IMR-90 (cell line): ENCODE results near the gene MS4A4E. TPM values are rescaled to one million over a fixed set of nuclear protein-coding genes. Genes with fewer than 3 reads are reported as not detected.

Source experiments
- ATAC-seq: fragments of 200-7000 bp; cut with Tn5 transposase; 2 replicates; pipeline ENCODE4 v1.9.1; 2020; ENCODE audit warnings: low read depth, mild to moderate bottlenecking, moderate library complexity
- BruUV-seq: library from RNA; stranded (reverse); fragments of 400-500 nt; replicated peaks from 2 replicates; lab custom pipeline; 2021; lab: Mats Ljungman, UMichigan
- CTCF ChIA-PET: fragments of 300-600 bp; formaldehyde crosslinking; extraction: SDS; loops from one replicate; lab custom pipeline; 2021; ENCODE audit warnings: antibody characterized with exemption; lab: Yijun Ruan, JAX
- POLR2A ChIA-PET: fragments of 300-600 bp; sonication (Branson Sonifier 250); formaldehyde crosslinking; loops from one replicate; lab custom pipeline; 2022; ENCODE audit warnings: antibody characterized with exemption; ENCODE audit not compliant: unreplicated experiment; lab: Charles Lee
- DNase-seq: peaks from one replicate; pipeline ENCODE4 v3.0.0; 2013
- H2AFZ ChIP-seq: replicated peaks from 2 replicates; pipeline ENCODE3; 2013; ENCODE audit warnings: low read length, mild to moderate bottlenecking; ENCODE audit not compliant: poor library complexity
- H2AK5ac ChIP-seq: 2 replicates; pipeline ENCODE4 v1.6.1; 2013; ENCODE audit warnings: low read depth, low read length, inconsistent platforms
- H2AK9ac ChIP-seq: replicated peaks from 2 replicates; pipeline ENCODE3; 2013; ENCODE audit warnings: mild to moderate bottlenecking, low read depth, low read length, moderate library complexity; ENCODE audit not compliant: poor library complexity
- H2BK120ac ChIP-seq: 2 replicates; pipeline ENCODE4 v1.6.1; 2013; ENCODE audit warnings: low read depth, low read length, inconsistent platforms
- H2BK15ac ChIP-seq: 3 replicates; pipeline ENCODE4 v1.6.1; 2013; ENCODE audit warnings: low read depth, low read length, inconsistent platforms
- H2BK20ac ChIP-seq: 2 replicates; pipeline ENCODE4 v1.6.1; 2013; ENCODE audit warnings: low read depth, mild to moderate bottlenecking, inconsistent platforms, low read length, moderate library complexity
- H2BK5ac ChIP-seq: 2 replicates; pipeline ENCODE4 v1.6.1; 2013; ENCODE audit warnings: mild to moderate bottlenecking, low read depth, low read length, inconsistent platforms; ENCODE audit not compliant: poor library complexity, severe bottlenecking
- H3K14ac ChIP-seq: replicated peaks from 2 replicates; pipeline ENCODE4 v1.6.1; 2013; ENCODE audit warnings: low read depth, low read length, inconsistent platforms
- H3K18ac ChIP-seq: 2 replicates; pipeline ENCODE4 v1.6.1; 2013; ENCODE audit warnings: low read depth, low read length, control low read depth
- H3K23ac ChIP-seq: 2 replicates; pipeline ENCODE4 v1.6.1; 2013; ENCODE audit warnings: low read depth, low read length, inconsistent platforms
- H3K27ac ChIP-seq: 2 replicates; pipeline ENCODE4 v1.5.1; 2013; ENCODE audit warnings: mild to moderate bottlenecking, control low read depth, low read length; ENCODE audit not compliant: insufficient read depth
- H3K27me3 ChIP-seq: 2 replicates; pipeline ENCODE4 v1.6.1; 2013; ENCODE audit warnings: low read length; ENCODE audit not compliant: control insufficient read depth, insufficient read depth
- H3K36me3 ChIP-seq: 2 replicates; pipeline ENCODE4 v1.6.1; 2013; ENCODE audit warnings: low read length, mixed read lengths; ENCODE audit not compliant: control insufficient read depth, insufficient read depth
- H3K4ac ChIP-seq: 2 replicates; pipeline ENCODE4 v1.6.1; 2013; ENCODE audit warnings: low read depth, low read length, inconsistent platforms
- H3K4me1 ChIP-seq: 2 replicates; pipeline ENCODE4 v1.6.1; 2013; ENCODE audit warnings: low read length, mixed read lengths; ENCODE audit not compliant: control insufficient read depth, insufficient read depth
- H3K4me2 ChIP-seq: 2 replicates; pipeline ENCODE4 v1.6.1; 2013; ENCODE audit warnings: low read depth, mild to moderate bottlenecking, control low read depth, low read length, moderate library complexity
- H3K4me3 ChIP-seq: 2 replicates; pipeline ENCODE4 v1.5.1; 2013; ENCODE audit warnings: low read depth, mild to moderate bottlenecking, control low read depth, low read length, moderate library complexity; ENCODE audit not compliant: insufficient read depth
- H3K56ac ChIP-seq: 2 replicates; pipeline ENCODE4 v1.6.1; 2013; ENCODE audit warnings: low read length, inconsistent platforms; ENCODE audit not compliant: insufficient read depth; ENCODE audit errors: extremely low read depth
- H3K79me1 ChIP-seq, 2 experiments: 2 replicates each; pipeline ENCODE4 v1.6.1; 2013; ENCODE audit warnings: low read length in 2 of 2, inconsistent platforms in 1 of 2, low read depth in 1 of 2
- H3K9ac ChIP-seq: 2 replicates; pipeline ENCODE4 v1.6.1; 2013; ENCODE audit warnings: low read depth, low read length, control low read depth
- H3K9me1 ChIP-seq: 2 replicates; pipeline ENCODE4 v1.6.1; 2013; ENCODE audit warnings: low read length, inconsistent platforms; ENCODE audit not compliant: insufficient read depth
- H3K9me3 ChIP-seq: 2 replicates; pipeline ENCODE4 v1.6.1; 2013; ENCODE audit warnings: low read length; ENCODE audit not compliant: control insufficient read depth, insufficient read depth
- H4K20me1 ChIP-seq: 2 replicates; pipeline ENCODE4 v1.6.1; 2013; ENCODE audit warnings: low read length, inconsistent platforms; ENCODE audit not compliant: insufficient read depth
- H4K5ac ChIP-seq: 2 replicates; pipeline ENCODE4 v1.6.1; 2013; ENCODE audit warnings: mild to moderate bottlenecking, low read depth, low read length, control low read depth
- H4K8ac ChIP-seq, 2 experiments: 2 replicates each; pipeline ENCODE4 v1.6.1; 2013; ENCODE audit warnings: low read depth in 2 of 2, low read length in 2 of 2, control low read depth in 1 of 2, inconsistent platforms in 1 of 2
- H4K91ac ChIP-seq: 2 replicates; pipeline ENCODE4 v1.6.1; 2013; ENCODE audit warnings: low read depth, low read length, inconsistent platforms; ENCODE audit not compliant: insufficient read depth
- BHLHE40 ChIP-seq: fragments of 150-350 bp; IDR thresholded peaks from 2 replicates; pipeline ENCODE4 v1.6.1; 2016; ENCODE audit warnings: mild to moderate bottlenecking, low read depth, low read length
- CEBPB ChIP-seq: IDR thresholded peaks from 2 replicates; pipeline ENCODE4 v1.6.1; 2012; ENCODE audit warnings: low read depth, low read length, improper control_type of control experiment
- CHD1 ChIP-seq: IDR thresholded peaks from 2 replicates; pipeline ENCODE4 v1.6.1; 2012; ENCODE audit warnings: low read depth, low read length, improper control_type of control experiment
- CTCF ChIP-seq: conservative IDR thresholded peaks from 2 replicates; pipeline ENCODE4 v1.5.1; 2012; ENCODE audit warnings: mild to moderate bottlenecking, low read depth, low read length, improper control_type of control experiment
- FOS ChIP-seq: fragments of 150-350 bp; IDR thresholded peaks from 2 replicates; pipeline ENCODE4 v1.6.1; 2016; ENCODE audit warnings: low read depth, low read length
- MAZ ChIP-seq: IDR thresholded peaks from 2 replicates; pipeline ENCODE4 v1.6.1; 2012; ENCODE audit warnings: low read depth, mild to moderate bottlenecking, low read length, improper control_type of control experiment, moderate library complexity, borderline replicate concordance
- MXI1 ChIP-seq: IDR thresholded peaks from 2 replicates; pipeline ENCODE4 v1.6.1; 2012; ENCODE audit warnings: low read depth, mild to moderate bottlenecking, low read length, moderate library complexity, borderline replicate concordance
- NFE2L2 ChIP-seq: fragments of 150-350 bp; IDR thresholded peaks from 2 replicates; pipeline ENCODE4 v1.6.1; 2016; ENCODE audit warnings: low read depth, mild to moderate bottlenecking, low read length
- POLR2A ChIP-seq: IDR thresholded peaks from 2 replicates; pipeline ENCODE4 v1.6.1; 2012; ENCODE audit warnings: mild to moderate bottlenecking, low read depth, low read length
- RAD21 ChIP-seq: IDR thresholded peaks from 2 replicates; pipeline ENCODE4 v1.6.1; 2012; ENCODE audit warnings: low read length, improper control_type of control experiment
- RFX5 ChIP-seq: IDR thresholded peaks from 2 replicates; pipeline ENCODE4 v1.8.0; 2012; ENCODE audit warnings: low read depth, mild to moderate bottlenecking, low read length, moderate library complexity
- SMC3 ChIP-seq: fragments of 150-350 bp; IDR thresholded peaks from 2 replicates; pipeline ENCODE4 v1.6.1; 2016; ENCODE audit warnings: low read depth, mild to moderate bottlenecking, antibody characterized with exemption, low read length, moderate library complexity
- USF2 ChIP-seq: fragments of 150-350 bp; IDR thresholded peaks from 2 replicates; pipeline ENCODE4 v1.6.1; 2017; ENCODE audit warnings: mild to moderate bottlenecking, antibody characterized with exemption, low read length, low read depth
- WGBS, 2 experiments: methylation state at CpG; one replicate each; pipeline versions ENCODE4 v1.1.5 to v1.1.7; 2013; ENCODE audit warnings: missing lambda C conversion rate in 2 of 2; ENCODE audit not compliant: insufficient read length in 1 of 2; ENCODE audit errors: extremely low coverage in 2 of 2; 5-methylcytosine and 5-hydroxymethylcytosine counted together
- dilution Hi-C: fragments of 300-500 bp; cut with HindIII; formaldehyde crosslinking; loops from one replicate; pipeline ENCODE4 v1.14.3; 2018; ENCODE audit warnings: low sequenced_read_pairs; ENCODE audit not compliant: unreplicated experiment
- in situ Hi-C: fragments of 300-500 bp; cut with MboI; formaldehyde crosslinking; loops from 3 replicates; pipeline ENCODE4 v1.14.3; 2019; ENCODE audit warnings: low sequenced_read_pairs, inconsistent platforms, mixed read lengths
- intact Hi-C: fragments of 100-400 bp; cut with micrococcal nuclease; formaldehyde crosslinking; loops from 2 replicates; pipeline ENCODE4 v1.10.0; 2022
- polyA plus RNA-seq, 3 experiments: library from polyadenylated mRNA; depleted of rRNA; stranded (reverse); fragments of >200 nt; gene quantifications; 2 replicates each; pipeline ENCODE4 v1.2.3, GENCODE V29; 2012; ENCODE audit warnings: low replicate concordance in 1 of 3
- total RNA-seq: library from RNA; depleted of rRNA; stranded (reverse); fragments of >200 nt; gene quantifications from 2 replicates; pipeline ENCODE4 v1.2.3, GENCODE V29; 2012
- TF ChIP-seq, protein P1 (sequence below): fragments of 150-350 bp; IDR thresholded peaks from 2 replicates; pipeline ENCODE4 v1.6.1; 2016; ENCODE audit warnings: low read depth, mild to moderate bottlenecking, low read length, moderate library complexity, borderline replicate concordance

Gene MS4A4E
- total and polyA plus RNA-seq, 2 of the 4 experiments (the other 2 are of a cell fraction) = not detected

DNA sequence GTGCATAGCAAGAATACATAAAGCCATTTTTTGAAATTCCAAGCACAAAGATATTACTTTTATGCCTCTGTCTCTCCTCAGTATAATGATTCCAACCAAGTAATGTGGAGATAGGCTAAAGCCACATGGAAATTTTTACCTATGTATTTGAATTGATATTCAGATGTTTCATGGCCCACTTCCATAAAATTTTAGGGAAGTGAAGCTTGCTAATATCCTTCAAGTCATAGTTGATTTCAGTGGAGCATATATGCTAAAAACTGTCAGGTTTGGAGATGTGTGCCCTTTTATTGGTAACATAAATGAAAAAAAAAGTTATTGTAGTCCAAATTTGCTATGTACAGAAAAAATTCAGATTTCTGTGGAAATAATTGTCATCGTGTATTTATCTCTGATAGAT lies 12.3 kb downstream of the MS4A4E start:
- H3K18ac ChIP-seq = no peak overlapping the region
- H2BK15ac ChIP-seq = no peak overlapping the region
- H3K9me1 ChIP-seq = no peaks in the 10 kb centered on the region
- in situ Hi-C loops = no loop called here
- H4K5ac ChIP-seq = no peak overlapping the region
- no peak overlapping the region for H2AK9ac ChIP-seq
- no peaks in the 10 kb centered on the region for H3K4me1 ChIP-seq
- H3K14ac ChIP-seq = no peak overlapping the region
- no peak overlapping the region for H4K8ac ChIP-seq
- no peak overlapping the region for H2AK5ac ChIP-seq
- H3K36me3 ChIP-seq = no peaks in the 10 kb centered on the region
- H3K79me1 ChIP-seq = no peaks in the 10 kb centered on the region
- ATAC-seq (no peak), DNase-seq (no peak)
- H3K56ac ChIP-seq = no peak overlapping the region
- no peak overlapping the region for H2AFZ ChIP-seq
- H3K23ac ChIP-seq = no peak overlapping the region
- WGBS, 2 experiments = no CpG with 5 or more reads among the region's 1 CpG
- no peak overlapping the region for H4K91ac ChIP-seq
- no peaks in the 10 kb centered on the region for H4K20me1 ChIP-seq
- no peak overlapping the region for H2BK120ac ChIP-seq
- ChIA-PET CTCF (no interaction called here), POLR2A (no interaction called here)
- dilution Hi-C loops = no loop called here
- TF ChIP-seq POLR2A (no peak), MAZ (no peak), NFE2L2 (no peak), CTCF (no peak), MXI1 (no peak), CHD1 (no peak), SMC3 (no peak), CEBPB (no peak), BHLHE40 (no peak), FOS (no peak), USF2 (no peak), RAD21 (no peak), RFX5 (no peak)
- TF ChIP-seq, protein P1, sequence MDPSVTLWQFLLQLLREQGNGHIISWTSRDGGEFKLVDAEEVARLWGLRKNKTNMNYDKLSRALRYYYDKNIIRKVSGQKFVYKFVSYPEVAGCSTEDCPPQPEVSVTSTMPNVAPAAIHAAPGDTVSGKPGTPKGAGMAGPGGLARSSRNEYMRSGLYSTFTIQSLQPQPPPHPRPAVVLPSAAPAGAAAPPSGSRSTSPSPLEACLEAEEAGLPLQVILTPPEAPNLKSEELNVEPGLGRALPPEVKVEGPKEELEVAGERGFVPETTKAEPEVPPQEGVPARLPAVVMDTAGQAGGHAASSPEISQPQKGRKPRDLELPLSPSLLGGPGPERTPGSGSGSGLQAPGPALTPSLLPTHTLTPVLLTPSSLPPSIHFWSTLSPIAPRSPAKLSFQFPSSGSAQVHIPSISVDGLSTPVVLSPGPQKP = no peak
- H3K9ac ChIP-seq = no peak overlapping the region
- intact Hi-C loops = no loop called here
- H3K9me3 ChIP-seq = peaks cover 8% of the 10 kb centered on the region
- no TSS peak for BruUV-seq
- no peak overlapping the region for H3K4me2 ChIP-seq
- no peak overlapping the region for H3K4me3 ChIP-seq
- H3K27ac ChIP-seq = no peak overlapping the region
- no peak overlapping the region for H3K4ac ChIP-seq
- H3K27me3 ChIP-seq = no peaks in the 10 kb centered on the region
- H2BK5ac ChIP-seq = no peak overlapping the region
- H2BK20ac ChIP-seq = no peak overlapping the region
